ENCODE data around the gene BPIFB4. TPM values are rescaled to one million over a fixed set of nuclear protein-coding genes. Genes with fewer than 3 reads are reported as not detected.

BPIFB4 gene
- total and polyA plus RNA-seq, 2 donors (not counting 1 experiment from before 2014, with no cell fraction given) = not detected

- H4K20me1 ChIP-seq (ENCODE audit: control insufficient read depth, insufficient read depth, low read length, poor library complexity, severe bottlenecking) = no peaks in the 10 kb centered on the region
- DNase-seq (no peak), ATAC-seq (ENCODE audit: low read depth) (no peak)
- H3K4me3 ChIP-seq (ENCODE audit: control extremely low read depth in 1 of 5, extremely low read depth in 1 of 5, insufficient read depth in 1 of 5, low read depth in 2 of 5, low read length in 4 of 5) = no peak overlapping the region
- no peak overlapping the region for H2AFZ ChIP-seq (ENCODE audit: insufficient read depth, low read depth, low read length, poor library complexity, severe bottlenecking)
- no peak overlapping the region for H3K4me3 Mint-ChIP-seq
- no peaks in the 10 kb centered on the region for H3K79me2 ChIP-seq (ENCODE audit: control insufficient read depth, insufficient read depth, low read length)
- no peak overlapping the region for H3K4me2 ChIP-seq (replicated peaks; ENCODE audit: low read depth, low read length, poor library complexity, severe bottlenecking)
- POLR2A ChIA-PET = no interaction called here
- no peaks in the 10 kb centered on the region for H3K36me3 ChIP-seq (replicated peaks in 1 of 2; ENCODE audit: control extremely low read depth in 1 of 2, control insufficient read depth in 1 of 2, extremely low read depth in 1 of 2, insufficient read depth in 2 of 2, low read length in 1 of 2)
- intact Hi-C loops (cut with micrococcal nuclease) = no loop called here
- no peak for TF ChIP-seq CTCF (IDR thresholded peaks at IDR 0.05)
- TF ChIP-seq EZH2 (IDR thresholded peaks at IDR 0.05; ENCODE audit: borderline replicate concordance, insufficient read depth, low read depth, low read length, poor library complexity, severe bottlenecking) = no peak
- no peaks in the 10 kb centered on the region for H3K9me3 ChIP-seq (ENCODE audit: control extremely low read depth in 1 of 3, control insufficient read depth in 2 of 3, insufficient read depth in 1 of 3, low read length in 2 of 3)
- H3K27me3 Mint-ChIP-seq = no peaks in the 10 kb centered on the region
- no peaks in the 10 kb centered on the region for H3K9me3 Mint-ChIP-seq (ENCODE audit: insufficient read depth)
- CTCF ChIA-PET = no interaction called here
- H3K9ac ChIP-seq (ENCODE audit: low read length) = no peak overlapping the region
- H3K4me1 ChIP-seq (ENCODE audit: control insufficient read depth in 2 of 2, insufficient read depth in 2 of 2, low read length in 2 of 2) = no peaks in the 10 kb centered on the region
- H3K27ac Mint-ChIP-seq = no peak overlapping the region
- H3K4me1 Mint-ChIP-seq = no peaks in the 10 kb centered on the region
- 95% methylated on average over 10 of the region's 14 CpGs for WGBS (ENCODE audit: insufficient coverage)
- H3K27ac ChIP-seq (ENCODE audit: low read length in 2 of 2) = no peak overlapping the region
- peaks cover 0 to 5% (median 0%) of the 10 kb centered on the region in 4 experiments for H3K27me3 ChIP-seq (replicated peaks in 1 of 4; ENCODE audit: control extremely low read depth in 1 of 4, control insufficient read depth in 3 of 4, insufficient read depth in 4 of 4, low read length in 3 of 4)
These were observed 6.7 kb downstream of the BPIFB4 start for GRCh38 chr20:33086052-33086722.

- H3K79me2 ChIP-seq (ENCODE audit: control insufficient read depth, insufficient read depth, low read length) = no peaks in the 10 kb centered on the region
- TF ChIP-seq EZH2 (IDR thresholded peaks at IDR 0.05; ENCODE audit: borderline replicate concordance, insufficient read depth, low read depth, low read length, poor library complexity, severe bottlenecking) (no peak), CTCF (IDR thresholded peaks at IDR 0.05) (no peak)
- WGBS (ENCODE audit: insufficient coverage) = 88% methylated on average over 1 of the region's 3 CpGs
- Mint-ChIP-seq H3K27ac (no peak overlapping the region), H3K4me3 (no peak overlapping the region), H3K27me3 (no peaks in the 10 kb centered on the region), H3K9me3 (ENCODE audit: insufficient read depth) (no peaks in the 10 kb centered on the region), H3K4me1 (no peaks in the 10 kb centered on the region)
- intact Hi-C loops (cut with micrococcal nuclease) = no loop called here
- no peaks in the 10 kb centered on the region for H3K4me1 ChIP-seq (ENCODE audit: control insufficient read depth in 2 of 2, insufficient read depth in 2 of 2, low read length in 2 of 2)
- no peak overlapping the region for H3K27ac ChIP-seq (ENCODE audit: low read length in 2 of 2)
- DNase-seq (no peak), ATAC-seq (ENCODE audit: low read depth) (no peak)
- CTCF ChIA-PET = no interaction called here
- no peak overlapping the region for H3K4me3 ChIP-seq (ENCODE audit: control extremely low read depth in 1 of 5, extremely low read depth in 1 of 5, insufficient read depth in 1 of 5, low read depth in 2 of 5, low read length in 4 of 5)
- H4K20me1 ChIP-seq (ENCODE audit: control insufficient read depth, insufficient read depth, low read length, poor library complexity, severe bottlenecking) = no peaks in the 10 kb centered on the region
- no peaks in the 10 kb centered on the region for H3K9me3 ChIP-seq (ENCODE audit: control extremely low read depth in 1 of 3, control insufficient read depth in 2 of 3, insufficient read depth in 1 of 3, low read length in 2 of 3)
- no peak overlapping the region for H3K9ac ChIP-seq (ENCODE audit: low read length)
- H3K4me2 ChIP-seq (replicated peaks; ENCODE audit: low read depth, low read length, poor library complexity, severe bottlenecking) = no peak overlapping the region
- peaks cover 0 to 5% (median 0%) of the 10 kb centered on the region in 4 experiments for H3K27me3 ChIP-seq (replicated peaks in 1 of 4; ENCODE audit: control extremely low read depth in 1 of 4, control insufficient read depth in 3 of 4, insufficient read depth in 4 of 4, low read length in 3 of 4)
- no peak overlapping the region for H2AFZ ChIP-seq (ENCODE audit: insufficient read depth, low read depth, low read length, poor library complexity, severe bottlenecking)
- POLR2A ChIA-PET = no interaction called here
- no peaks in the 10 kb centered on the region for H3K36me3 ChIP-seq (replicated peaks in 1 of 2; ENCODE audit: control extremely low read depth in 1 of 2, control insufficient read depth in 1 of 2, extremely low read depth in 1 of 2, insufficient read depth in 2 of 2, low read length in 1 of 2)
These were observed 11.7 kb downstream of the BPIFB4 start for GRCh38 chr20:33091147-33091546.
